NB4 (cell line): ENCODE results near the gene SVIL.

Source experiments
- CTCF ChIP-seq: IDR thresholded peaks from one replicate; pipeline ENCODE4 v1.5.1; 2012; ENCODE audit warnings: low read depth, low read length
- MYC ChIP-seq: IDR thresholded peaks from 2 replicates; pipeline ENCODE4 v1.6.1; 2011; ENCODE audit warnings: low read depth, low read length

GRCh38 chr10:29470843-29471543 is 163.8 kb downstream of the SVIL start:
- TF ChIP-seq CTCF (no peak), MYC (no peak)
